Kidney glomerular epithelial cell (primary cell): ENCODE results near the gene ARID4B.
"Not testable (repeated sequence)": the region's sequence is repeated elsewhere in the genome, so short reads cannot be mapped to it uniquely, and the experiment has no call there.

Experiments used
- DNase-seq: peaks from one replicate; lab custom pipeline; 2025; lab: John Stamatoyannopoulos, UW

Gene ARID4B

GRCh38 chr1:235160957-235161684, 166.9 kb downstream of the ARID4B start, which contains the start of gene RBM34:
TSS of gene RBM34 (minus strand) at chr1:235161250. CDS start at chr1:235161226, 24 bp downstream.
- peak; percentile 88 for DNase-seq

GRCh38 chr1:235160383-235160956, 167.5 kb downstream of the ARID4B start:
- DNase-seq: peak; percentile 80

- DNase-seq: not testable (repeated sequence)
Observed at GRCh38 chr1:235159930-235160329, 168.0 kb downstream of the ARID4B start.

GRCh38 chr1:235159284-235159683, 168.7 kb downstream of the ARID4B start:
- DNase-seq: not testable (repeated sequence)

GRCh38 chr1:235158680-235159079, 169.3 kb downstream of the ARID4B start:
- DNase-seq: no peak

- no peak for DNase-seq
Observed at GRCh38 chr1:235157150-235157549, 170.8 kb downstream of the ARID4B start.

- no peak for DNase-seq
Observed at GRCh38 chr1:235156740-235157139, 171.2 kb downstream of the ARID4B start.

GRCh38 chr1:235156265-235156664, 171.7 kb downstream of the ARID4B start:
- no peak for DNase-seq

GRCh38 chr1:235152235-235152634, 175.7 kb downstream of the ARID4B start:
- no peak for DNase-seq

GRCh38 chr1:235151033-235151432, 176.9 kb downstream of the ARID4B start:
- DNase-seq: no peak

- no peak for DNase-seq
Observed at GRCh38 chr1:235149824-235150223, 178.2 kb downstream of the ARID4B start.

- no peak for DNase-seq
Observed at GRCh38 chr1:235147269-235147668, 180.7 kb downstream of the ARID4B start.

- DNase-seq: no peak
Observed at GRCh38 chr1:235145639-235146038, 182.3 kb downstream of the ARID4B start.

GRCh38 chr1:235142991-235143390, 185.0 kb downstream of the ARID4B start:
- DNase-seq: no peak

GRCh38 chr1:235139315-235139714, 188.7 kb downstream of the ARID4B start:
- DNase-seq: no peak

- no peak for DNase-seq
Observed at GRCh38 chr1:235138821-235139220, 189.2 kb downstream of the ARID4B start.

- no peak for DNase-seq
Observed at GRCh38 chr1:235136111-235136510, 191.9 kb downstream of the ARID4B start.

- no peak for DNase-seq
Observed at GRCh38 chr1:235134171-235134570, 193.8 kb downstream of the ARID4B start.

- DNase-seq: no peak
Observed at GRCh38 chr1:235133086-235133485, 194.9 kb downstream of the ARID4B start.

GRCh38 chr1:235131961-235132360, 196.0 kb downstream of the ARID4B start:
- DNase-seq: no peak

GRCh38 chr1:235130766-235131270, 197.2 kb downstream of the ARID4B start:
- DNase-seq: no peak

GRCh38 chr1:235129774-235130570, 198.0 kb downstream of the ARID4B start:
- no peak for DNase-seq
